ENCODE data around the gene ABTB2.
"Not testable (repeated sequence)": the region's sequence is repeated elsewhere in the genome, so short reads cannot be mapped to it uniquely, and the experiment has no call there.

The ABTB2 gene

GRCh38 chr11:34262531-34263081, 95.2 kb downstream of the ABTB2 start:
- DNase-seq (ENCODE audit: low read depth) = no peak

GRCh38 chr11:34261820-34262219, 96.0 kb downstream of the ABTB2 start:
- DNase-seq (ENCODE audit: low read depth) = no peak

- DNase-seq (ENCODE audit: low read depth) = no peak
These were observed 96.7 kb downstream of the ABTB2 start for GRCh38 chr11:34261095-34261494.

- no peak for DNase-seq (ENCODE audit: low read depth)
These were observed 97.7 kb downstream of the ABTB2 start for GRCh38 chr11:34260072-34260575.

GRCh38 chr11:34259087-34259486, 98.7 kb downstream of the ABTB2 start:
- DNase-seq (ENCODE audit: low read depth) = no peak

- no peak for DNase-seq (ENCODE audit: low read depth)
These were observed 101.2 kb downstream of the ABTB2 start for GRCh38 chr11:34256626-34257025.

- DNase-seq (ENCODE audit: low read depth) = no peak
These were observed 101.7 kb downstream of the ABTB2 start for GRCh38 chr11:34256150-34256549.

- DNase-seq (ENCODE audit: low read depth) = no peak
These were observed 102.7 kb downstream of the ABTB2 start for GRCh38 chr11:34255101-34255500.

GRCh38 chr11:34254011-34254410, 103.8 kb downstream of the ABTB2 start:
- DNase-seq (ENCODE audit: low read depth) = no peak

- no peak for DNase-seq (ENCODE audit: low read depth)
These were observed 105.2 kb downstream of the ABTB2 start for GRCh38 chr11:34252651-34253050.

- no peak for DNase-seq (ENCODE audit: low read depth)
These were observed 105.8 kb downstream of the ABTB2 start for GRCh38 chr11:34252015-34252414.

GRCh38 chr11:34251589-34251980, 106.2 kb downstream of the ABTB2 start:
- DNase-seq (ENCODE audit: low read depth) = no peak

GRCh38 chr11:34250732-34251588, 106.8 kb downstream of the ABTB2 start:
- no peak for DNase-seq (ENCODE audit: low read depth)

GRCh38 chr11:34250211-34250610, 107.6 kb downstream of the ABTB2 start:
- DNase-seq (ENCODE audit: low read depth) = no peak

GRCh38 chr11:34249439-34249838, 108.4 kb downstream of the ABTB2 start:
- no peak for DNase-seq (ENCODE audit: low read depth)

- DNase-seq (ENCODE audit: low read depth) = not testable (repeated sequence)
These were observed 111.3 kb downstream of the ABTB2 start for GRCh38 chr11:34246511-34246910.

- DNase-seq (ENCODE audit: low read depth) = no peak
These were observed 112.8 kb downstream of the ABTB2 start for GRCh38 chr11:34245041-34245440.

GRCh38 chr11:34243600-34244464, 114.0 kb downstream of the ABTB2 start:
- DNase-seq (ENCODE audit: low read depth) = peak; percentile 29

- no peak for DNase-seq (ENCODE audit: low read depth)
These were observed 115.7 kb downstream of the ABTB2 start for GRCh38 chr11:34242037-34242625.

GRCh38 chr11:34240150-34240494, 117.7 kb downstream of the ABTB2 start:
- no peak for DNase-seq (ENCODE audit: low read depth)

- DNase-seq (ENCODE audit: low read depth) = no peak
These were observed 118.2 kb downstream of the ABTB2 start for GRCh38 chr11:34239465-34240149.

GRCh38 chr11:34238966-34239365, 118.8 kb downstream of the ABTB2 start:
- DNase-seq (ENCODE audit: low read depth) = no peak
